Liver (tissue), 9 donors: ENCODE results near the gene DERA. TPM values are rescaled to one million over a fixed set of nuclear protein-coding genes. Genes with fewer than 3 reads are reported as not detected.

ENCODE experiments used
- DNase-seq: peaks from one replicate; pipeline ENCODE4 v3.0.0-alpha.2; 2017; ENCODE audit warnings: low spot score
- H3K27ac ChIP-seq, 2 donors: one replicate each; pipeline ENCODE4 v1.7.0; 2013; ENCODE audit warnings: inconsistent platforms in 2 of 2, low read length in 2 of 2, control low read depth in 1 of 2, low read depth in 1 of 2, mild to moderate bottlenecking in 1 of 2
- H3K27me3 ChIP-seq, 4 donors: one replicate each; pipeline versions ENCODE4 v1.6.1 to v1.7.0; 2013; ENCODE audit warnings: low read length in 3 of 4, inconsistent platforms in 1 of 4, mild to moderate bottlenecking in 1 of 4, moderate library complexity in 1 of 4; ENCODE audit not compliant: control insufficient read depth in 4 of 4, insufficient read depth in 4 of 4
- H3K36me3 ChIP-seq, 4 donors: one replicate each; pipeline versions ENCODE4 v1.6.1 to v1.7.0; 2013; ENCODE audit warnings: low read length in 3 of 4, mild to moderate bottlenecking in 3 of 4, low read depth in 1 of 4, moderate library complexity in 1 of 4; ENCODE audit not compliant: control insufficient read depth in 4 of 4, insufficient read depth in 3 of 4
- H3K4me1 ChIP-seq, 4 donors: one replicate each; pipeline versions ENCODE4 v1.6.1 to v1.7.0; 2013; ENCODE audit warnings: low read length in 3 of 4, mild to moderate bottlenecking in 3 of 4, moderate library complexity in 1 of 4; ENCODE audit not compliant: control insufficient read depth in 4 of 4, insufficient read depth in 4 of 4
- H3K4me3 ChIP-seq, 3 donors: one replicate each; pipeline versions ENCODE4 v1.6.1 to v1.7.0; 2013; ENCODE audit warnings: low read length in 3 of 3, control low read depth in 1 of 3, low read depth in 1 of 3, mild to moderate bottlenecking in 1 of 3
- H3K9ac ChIP-seq, 2 donors: one replicate each; pipeline ENCODE4 v1.7.0; 2013; ENCODE audit warnings: low read length in 2 of 2, mild to moderate bottlenecking in 2 of 2, moderate library complexity in 2 of 2, control low read depth in 1 of 2, low read depth in 1 of 2
- H3K9me3 ChIP-seq, 4 donors: one replicate each; pipeline versions ENCODE4 v1.6.1 to v1.7.0; 2013; ENCODE audit warnings: low read length in 3 of 4; ENCODE audit not compliant: control insufficient read depth in 4 of 4
- EGR1 ChIP-seq, 2 donors: IDR thresholded peaks; 2 replicates each; pipeline ENCODE4 v1.6.1; 2016 to 2018; ENCODE audit warnings: antibody characterized with exemption in 2 of 2, low read depth in 2 of 2
- FOXA1 ChIP-seq: IDR thresholded peaks from 2 replicates; pipeline ENCODE4 v1.6.1; 2016; ENCODE audit warnings: antibody characterized with exemption
- FOXA2 ChIP-seq: IDR thresholded peaks from 2 replicates; pipeline ENCODE4 v1.6.1; 2016; ENCODE audit warnings: antibody characterized with exemption
- GABPA ChIP-seq, 2 donors: IDR thresholded peaks in 1 of 2; conservative IDR thresholded peaks in 1 of 2; 2 replicates each; pipeline ENCODE4 v1.6.1; 2016; ENCODE audit warnings: antibody characterized with exemption in 2 of 2, mild to moderate bottlenecking in 1 of 2, moderate library complexity in 1 of 2
- HNF4A ChIP-seq, 2 donors: conservative IDR thresholded peaks; 2 replicates each; pipeline ENCODE4 v1.6.1; 2016; ENCODE audit warnings: antibody characterized with exemption in 2 of 2, mild to moderate bottlenecking in 2 of 2
- HNF4G ChIP-seq: IDR thresholded peaks from 2 replicates; pipeline ENCODE4 v1.6.1; 2016; ENCODE audit warnings: antibody characterized with exemption
- JUND ChIP-seq, 2 donors: IDR thresholded peaks; 2 replicates each; pipeline ENCODE4 v1.6.1; 2016; ENCODE audit warnings: antibody characterized with exemption in 2 of 2
- NR2F2 ChIP-seq: IDR thresholded peaks from 2 replicates; pipeline ENCODE4 v1.6.1; 2016; ENCODE audit warnings: antibody characterized with exemption
- RAD21 ChIP-seq, 2 donors: IDR thresholded peaks; 2 replicates each; pipeline ENCODE4 v1.6.1; 2016; ENCODE audit warnings: antibody characterized with exemption in 2 of 2, mild to moderate bottlenecking in 2 of 2
- REST ChIP-seq: IDR thresholded peaks from 2 replicates; pipeline ENCODE4 v1.6.1; 2016; ENCODE audit warnings: antibody characterized with exemption, mild to moderate bottlenecking
- RXRA ChIP-seq, 2 donors: IDR thresholded peaks; 2 replicates each; pipeline ENCODE4 v1.6.1; 2017 to 2018; ENCODE audit warnings: antibody characterized with exemption in 2 of 2, mild to moderate bottlenecking in 1 of 2
- SP1 ChIP-seq: IDR thresholded peaks from 2 replicates; pipeline ENCODE4 v1.6.1; 2018; ENCODE audit warnings: antibody characterized with exemption, mild to moderate bottlenecking
- TAF1 ChIP-seq: conservative IDR thresholded peaks from 2 replicates; pipeline ENCODE4 v1.6.1; 2016; ENCODE audit warnings: antibody characterized with exemption, mild to moderate bottlenecking
- YY1 ChIP-seq: IDR thresholded peaks from 2 replicates; pipeline ENCODE4 v1.6.1; 2016; ENCODE audit warnings: antibody characterized with exemption, mild to moderate bottlenecking
- WGBS: extraction: QIAGEN DNeasy Blood & Tissue Kit; methylation state at CpG from one replicate; pipeline ENCODE4 v1.1.7; 2013; 5-methylcytosine and 5-hydroxymethylcytosine counted together
- polyA plus RNA-seq, 2 donors: library from polyadenylated mRNA; stranded (reverse) in 1 of 2; unstranded in 1 of 2; fragments of 200-250 nt in 1 of 2; fragments of >200 nt in 1 of 2; fragmentation: Nextera tagmentation in 1 of 2; extraction: Ambion mirVana in 1 of 2; gene quantifications; one replicate each; pipeline versions ENCODE4 v1.2.1 to v1.2.3, GENCODE V29; 2013 to 2015
- total RNA-seq, 2 donors: library from RNA; depleted of rRNA; stranded (reverse); fragments of >200 nt; gene quantifications; one replicate each; pipeline ENCODE4 v1.2.3, GENCODE V29; 2014
- TF ChIP-seq, protein P1 (sequence below): fragments of 150-350 bp; IDR thresholded peaks from 2 replicates; pipeline ENCODE4 v1.5.1; 2017; ENCODE audit warnings: improper control_type of control experiment, low read depth, low read length; ENCODE audit not compliant: missing input control
- TF ChIP-seq, protein P2 (sequence below): IDR thresholded peaks from 2 replicates; pipeline ENCODE4 v1.6.1; 2016; ENCODE audit warnings: antibody characterized with exemption
- TF ChIP-seq, protein P3 (sequence below): IDR thresholded peaks from 2 replicates; pipeline ENCODE4 v1.6.1; 2016; ENCODE audit warnings: antibody characterized with exemption
- TF ChIP-seq, protein P4 (sequence below): IDR thresholded peaks from 2 replicates; pipeline ENCODE4 v1.6.1; 2016; ENCODE audit warnings: antibody characterized with exemption
- donor health status: healthy.
- donor health status: healthy.
- donor health status: healthy.
- donor health status: healthy.
- donor health status: healthy.

The DERA gene
- total and polyA plus RNA-seq, 4 donors = 32.9 to 65.2 (median 52.4) TPM

DNA sequence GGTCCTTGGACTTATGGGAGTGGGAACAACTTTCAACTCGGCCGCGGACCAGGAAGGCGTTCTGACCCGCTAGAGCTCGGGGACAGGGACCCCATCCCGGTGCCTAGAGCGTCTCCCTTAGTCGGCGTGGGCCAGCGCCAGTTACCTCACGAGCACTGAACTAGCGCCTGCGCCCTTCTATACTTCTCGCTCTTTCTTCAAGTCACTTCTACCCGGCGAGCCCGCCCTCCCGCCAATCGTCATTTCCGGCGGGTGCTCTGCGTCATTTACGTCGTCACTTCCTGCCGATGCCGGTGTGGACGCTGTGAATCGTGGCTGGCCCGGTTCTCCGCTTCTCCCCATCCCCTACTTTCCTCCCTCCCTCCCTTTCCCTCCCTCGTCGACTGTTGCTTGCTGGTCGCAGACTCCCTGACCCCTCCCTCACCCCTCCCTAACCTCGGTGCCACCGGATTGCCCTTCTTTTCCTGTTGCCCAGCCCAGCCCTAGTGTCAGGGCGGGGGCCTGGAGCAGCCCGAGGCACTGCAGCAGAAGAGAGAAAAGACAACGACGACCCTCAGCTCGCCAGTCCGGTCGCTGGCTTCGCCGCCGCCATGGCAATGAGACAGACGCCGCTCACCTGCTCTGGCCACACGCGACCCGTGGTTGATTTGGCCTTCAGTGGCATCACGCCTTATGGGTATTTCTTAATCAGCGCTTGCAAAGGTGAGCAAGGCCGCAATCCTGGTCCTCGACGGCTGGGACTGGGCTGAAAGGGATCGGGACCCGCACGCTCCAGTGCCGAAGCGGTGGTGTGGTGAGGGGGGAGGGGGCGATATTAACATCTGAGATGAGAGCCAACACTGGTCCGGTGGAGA is 28.8 kb upstream of the DERA start, which contains the start of gene STRAP:
TSS of gene STRAP (plus strand) at position 270 of the 854 bp plus-strand sequence. CDS start at position 591, 321 bp downstream.
- under 1% methylated on average over 63 of the region's 63 CpGs for WGBS

More for the DNA sequence above, 28.8 kb upstream of the DERA start, which contains the start of gene STRAP:
- H3K4me3 ChIP-seq = peak within 1 kb of the TSS; percentile 69 to 97 (median 80)
- peak within 1 kb of the TSS; percentile 99 to 100 for H3K27ac ChIP-seq
- H3K27me3 ChIP-seq = no peaks in the 10 kb centered on the region
- no peaks in the 10 kb centered on the region for H3K9me3 ChIP-seq
- peak within 1 kb of the TSS; percentile 98 to 100 for H3K9ac ChIP-seq
- peaks cover 7 to 50% (median 34%) of the 10 kb centered on the region in 4 donors for H3K4me1 ChIP-seq
- H3K36me3 ChIP-seq = peaks cover 0 to 5% (median under 1%) of the 10 kb centered on the region in 4 donors
- peak; percentile 97 for DNase-seq
- TF ChIP-seq SP1 = peak; percentile 39
- TF ChIP-seq, protein P1, sequence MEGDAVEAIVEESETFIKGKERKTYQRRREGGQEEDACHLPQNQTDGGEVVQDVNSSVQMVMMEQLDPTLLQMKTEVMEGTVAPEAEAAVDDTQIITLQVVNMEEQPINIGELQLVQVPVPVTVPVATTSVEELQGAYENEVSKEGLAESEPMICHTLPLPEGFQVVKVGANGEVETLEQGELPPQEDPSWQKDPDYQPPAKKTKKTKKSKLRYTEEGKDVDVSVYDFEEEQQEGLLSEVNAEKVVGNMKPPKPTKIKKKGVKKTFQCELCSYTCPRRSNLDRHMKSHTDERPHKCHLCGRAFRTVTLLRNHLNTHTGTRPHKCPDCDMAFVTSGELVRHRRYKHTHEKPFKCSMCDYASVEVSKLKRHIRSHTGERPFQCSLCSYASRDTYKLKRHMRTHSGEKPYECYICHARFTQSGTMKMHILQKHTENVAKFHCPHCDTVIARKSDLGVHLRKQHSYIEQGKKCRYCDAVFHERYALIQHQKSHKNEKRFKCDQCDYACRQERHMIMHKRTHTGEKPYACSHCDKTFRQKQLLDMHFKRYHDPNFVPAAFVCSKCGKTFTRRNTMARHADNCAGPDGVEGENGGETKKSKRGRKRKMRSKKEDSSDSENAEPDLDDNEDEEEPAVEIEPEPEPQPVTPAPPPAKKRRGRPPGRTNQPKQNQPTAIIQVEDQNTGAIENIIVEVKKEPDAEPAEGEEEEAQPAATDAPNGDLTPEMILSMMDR = no peak
- TF ChIP-seq TAF1 = peak; percentile 93
- TF ChIP-seq EGR1 (IDR thresholded peaks at IDR 0.05; ENCODE audit: low read depth in 2 of 2) = no peak
- no peak for TF ChIP-seq FOXA1
- TF ChIP-seq REST = peak; percentile 93
- no peak for TF ChIP-seq RAD21 (IDR thresholded peaks at IDR 0.05)
- TF ChIP-seq HNF4G = no peak
- TF ChIP-seq, protein P2, sequence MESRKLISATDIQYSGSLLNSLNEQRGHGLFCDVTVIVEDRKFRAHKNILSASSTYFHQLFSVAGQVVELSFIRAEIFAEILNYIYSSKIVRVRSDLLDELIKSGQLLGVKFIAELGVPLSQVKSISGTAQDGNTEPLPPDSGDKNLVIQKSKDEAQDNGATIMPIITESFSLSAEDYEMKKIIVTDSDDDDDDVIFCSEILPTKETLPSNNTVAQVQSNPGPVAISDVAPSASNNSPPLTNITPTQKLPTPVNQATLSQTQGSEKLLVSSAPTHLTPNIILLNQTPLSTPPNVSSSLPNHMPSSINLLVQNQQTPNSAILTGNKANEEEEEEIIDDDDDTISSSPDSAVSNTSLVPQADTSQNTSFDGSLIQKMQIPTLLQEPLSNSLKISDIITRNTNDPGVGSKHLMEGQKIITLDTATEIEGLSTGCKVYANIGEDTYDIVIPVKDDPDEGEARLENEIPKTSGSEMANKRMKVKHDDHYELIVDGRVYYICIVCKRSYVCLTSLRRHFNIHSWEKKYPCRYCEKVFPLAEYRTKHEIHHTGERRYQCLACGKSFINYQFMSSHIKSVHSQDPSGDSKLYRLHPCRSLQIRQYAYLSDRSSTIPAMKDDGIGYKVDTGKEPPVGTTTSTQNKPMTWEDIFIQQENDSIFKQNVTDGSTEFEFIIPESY = peak; percentile 17
- peak; percentile 25 to 33 for TF ChIP-seq RXRA (IDR thresholded peaks at IDR 0.05)
- TF ChIP-seq, protein P3, sequence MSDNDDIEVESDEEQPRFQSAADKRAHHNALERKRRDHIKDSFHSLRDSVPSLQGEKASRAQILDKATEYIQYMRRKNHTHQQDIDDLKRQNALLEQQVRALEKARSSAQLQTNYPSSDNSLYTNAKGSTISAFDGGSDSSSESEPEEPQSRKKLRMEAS = peak; percentile 13
- TF ChIP-seq NR2F2 = no peak
- TF ChIP-seq JUND (IDR thresholded peaks at IDR 0.05) = peak in 1 of 2 donors; percentile 45
- TF ChIP-seq, protein P4, sequence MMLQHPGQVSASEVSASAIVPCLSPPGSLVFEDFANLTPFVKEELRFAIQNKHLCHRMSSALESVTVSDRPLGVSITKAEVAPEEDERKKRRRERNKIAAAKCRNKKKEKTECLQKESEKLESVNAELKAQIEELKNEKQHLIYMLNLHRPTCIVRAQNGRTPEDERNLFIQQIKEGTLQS = no peak
- no peak for TF ChIP-seq FOXA2
- peak; percentile 96 to 98 for TF ChIP-seq GABPA (IDR thresholded peaks at IDR 0.05 in 1 of 2, conservative IDR thresholded peaks at IDR 0.05 in 1 of 2)
- peak in 1 of 2 donors; percentile 39 for TF ChIP-seq HNF4A (conservative IDR thresholded peaks at IDR 0.05)
- peak; percentile 86 for TF ChIP-seq YY1
